Measurements from ENCODE around the gene SLC25A18.

DNA sequence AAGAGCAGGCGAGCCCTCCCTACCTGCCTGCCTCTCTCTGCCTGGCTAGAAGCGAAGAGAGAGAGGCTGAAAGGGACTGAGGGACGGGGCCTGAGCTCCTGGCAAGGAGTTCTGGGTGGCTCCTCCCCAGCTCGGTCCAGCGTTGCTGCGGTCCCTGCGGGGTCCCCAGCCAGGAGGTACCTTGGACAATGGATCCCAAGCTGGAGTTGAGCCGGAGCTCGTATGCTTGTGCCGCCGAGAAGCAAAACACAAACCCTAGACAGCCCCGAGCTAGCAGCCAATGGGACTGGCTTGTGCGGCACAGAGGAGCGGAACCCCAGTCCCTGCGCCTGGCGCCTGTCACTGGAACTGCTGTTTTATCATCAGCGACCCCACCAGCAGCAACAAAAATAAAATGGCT is 18.3 kb downstream of the SLC25A18 start:
- TF ChIP-seq EZH2 (IDR thresholded peaks at IDR 0.05; ENCODE audit: low read depth) = no peak
- TF ChIP-seq, protein P1, sequence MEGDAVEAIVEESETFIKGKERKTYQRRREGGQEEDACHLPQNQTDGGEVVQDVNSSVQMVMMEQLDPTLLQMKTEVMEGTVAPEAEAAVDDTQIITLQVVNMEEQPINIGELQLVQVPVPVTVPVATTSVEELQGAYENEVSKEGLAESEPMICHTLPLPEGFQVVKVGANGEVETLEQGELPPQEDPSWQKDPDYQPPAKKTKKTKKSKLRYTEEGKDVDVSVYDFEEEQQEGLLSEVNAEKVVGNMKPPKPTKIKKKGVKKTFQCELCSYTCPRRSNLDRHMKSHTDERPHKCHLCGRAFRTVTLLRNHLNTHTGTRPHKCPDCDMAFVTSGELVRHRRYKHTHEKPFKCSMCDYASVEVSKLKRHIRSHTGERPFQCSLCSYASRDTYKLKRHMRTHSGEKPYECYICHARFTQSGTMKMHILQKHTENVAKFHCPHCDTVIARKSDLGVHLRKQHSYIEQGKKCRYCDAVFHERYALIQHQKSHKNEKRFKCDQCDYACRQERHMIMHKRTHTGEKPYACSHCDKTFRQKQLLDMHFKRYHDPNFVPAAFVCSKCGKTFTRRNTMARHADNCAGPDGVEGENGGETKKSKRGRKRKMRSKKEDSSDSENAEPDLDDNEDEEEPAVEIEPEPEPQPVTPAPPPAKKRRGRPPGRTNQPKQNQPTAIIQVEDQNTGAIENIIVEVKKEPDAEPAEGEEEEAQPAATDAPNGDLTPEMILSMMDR (conservative IDR thresholded peaks at IDR 0.05) = no peak

Measured in PC-9 (cell line).